Measurements from ENCODE around the gene ZNF84. TPM values are rescaled to one million over a fixed set of nuclear protein-coding genes. Genes with fewer than 3 reads are reported as not detected.

The ZNF84 gene
- total and polyA plus RNA-seq, 8 donors: 17.3 to 85.7 (median 73.7) TPM

DNA sequence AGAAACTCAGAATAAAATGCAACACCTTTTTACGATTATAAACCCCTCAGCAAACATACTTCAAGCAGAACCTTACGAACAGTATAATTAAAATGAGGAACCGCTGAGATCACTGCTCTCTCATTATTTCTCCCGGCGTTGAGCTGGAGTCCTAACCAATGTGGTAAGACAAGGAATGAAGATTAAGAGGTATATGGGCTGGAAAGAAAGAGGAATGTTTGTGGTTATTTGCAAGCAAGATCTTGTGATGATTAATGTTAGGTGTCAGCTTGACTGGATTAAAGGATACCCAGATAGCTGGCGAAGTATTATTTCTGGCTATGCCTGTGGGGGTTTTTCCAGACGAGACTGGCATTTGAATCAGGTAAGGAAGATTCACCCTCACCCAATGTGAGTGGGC, 10.3 kb upstream of the ZNF84 start:
- ATAC-seq: no peak
- Histone ChIP-seq H3K4me3 (no peak overlapping the region), H3K27ac (no peak overlapping the region), H3K27me3 (no peaks in the 10 kb centered on the region), H3K9me3 (peaks cover 0 to 96% of the 10 kb centered on the region in 2 donors), H3K36me3 (no peaks in the 10 kb centered on the region), H3K4me1 (no peaks in the 10 kb centered on the region)
- intact Hi-C loops (cut with DNase I): no loop called here
- no peak for DNase-seq
- TF ChIP-seq, protein P1, sequence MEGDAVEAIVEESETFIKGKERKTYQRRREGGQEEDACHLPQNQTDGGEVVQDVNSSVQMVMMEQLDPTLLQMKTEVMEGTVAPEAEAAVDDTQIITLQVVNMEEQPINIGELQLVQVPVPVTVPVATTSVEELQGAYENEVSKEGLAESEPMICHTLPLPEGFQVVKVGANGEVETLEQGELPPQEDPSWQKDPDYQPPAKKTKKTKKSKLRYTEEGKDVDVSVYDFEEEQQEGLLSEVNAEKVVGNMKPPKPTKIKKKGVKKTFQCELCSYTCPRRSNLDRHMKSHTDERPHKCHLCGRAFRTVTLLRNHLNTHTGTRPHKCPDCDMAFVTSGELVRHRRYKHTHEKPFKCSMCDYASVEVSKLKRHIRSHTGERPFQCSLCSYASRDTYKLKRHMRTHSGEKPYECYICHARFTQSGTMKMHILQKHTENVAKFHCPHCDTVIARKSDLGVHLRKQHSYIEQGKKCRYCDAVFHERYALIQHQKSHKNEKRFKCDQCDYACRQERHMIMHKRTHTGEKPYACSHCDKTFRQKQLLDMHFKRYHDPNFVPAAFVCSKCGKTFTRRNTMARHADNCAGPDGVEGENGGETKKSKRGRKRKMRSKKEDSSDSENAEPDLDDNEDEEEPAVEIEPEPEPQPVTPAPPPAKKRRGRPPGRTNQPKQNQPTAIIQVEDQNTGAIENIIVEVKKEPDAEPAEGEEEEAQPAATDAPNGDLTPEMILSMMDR (IDR thresholded peaks at IDR 0.05): no peak

DNA sequence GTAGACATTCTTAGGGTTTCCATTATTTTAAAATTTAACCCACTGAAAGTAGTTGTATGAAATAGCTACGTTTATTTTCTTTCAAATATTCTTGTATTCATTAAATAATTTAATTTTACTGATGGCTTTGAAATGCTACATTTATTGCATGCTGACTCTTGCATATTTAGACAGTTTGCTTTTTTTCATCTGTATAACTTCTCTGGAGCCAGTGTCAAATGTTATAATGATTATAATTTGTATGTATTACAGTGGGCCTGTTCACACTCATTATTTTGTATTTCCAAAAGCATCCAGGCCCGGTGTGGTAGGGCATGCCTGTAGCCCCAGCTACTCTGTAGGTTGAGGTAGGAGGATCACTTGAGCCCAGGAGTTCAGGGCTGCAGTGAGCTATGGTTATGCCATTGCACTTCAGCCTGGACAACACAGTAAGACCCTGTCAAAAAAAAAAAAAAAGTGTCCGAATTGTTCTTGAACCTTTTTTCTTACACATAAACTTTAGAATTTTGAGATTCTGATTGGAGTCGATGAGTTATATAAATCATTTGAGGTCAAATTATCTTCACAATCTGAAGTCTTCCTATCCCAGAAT, 905 bp downstream of the ZNF84 start:
- Histone ChIP-seq H3K36me3 (peaks cover 0 to 43% of the 10 kb centered on the region in 2 donors), H3K27ac (peak overlapping the region; percentile 92), H3K9me3 (peaks cover 0 to 81% of the 10 kb centered on the region in 2 donors), H3K4me1 (peaks cover 4 to 9% of the 10 kb centered on the region in 2 donors), H3K27me3 (no peaks in the 10 kb centered on the region), H3K4me3 (peak overlapping the region; percentile 67 to 68)
- no peak for DNase-seq
- ATAC-seq: no peak
- intact Hi-C loops (cut with DNase I): no loop called here
- TF ChIP-seq, protein P1 (IDR thresholded peaks at IDR 0.05): no peak

DNA sequence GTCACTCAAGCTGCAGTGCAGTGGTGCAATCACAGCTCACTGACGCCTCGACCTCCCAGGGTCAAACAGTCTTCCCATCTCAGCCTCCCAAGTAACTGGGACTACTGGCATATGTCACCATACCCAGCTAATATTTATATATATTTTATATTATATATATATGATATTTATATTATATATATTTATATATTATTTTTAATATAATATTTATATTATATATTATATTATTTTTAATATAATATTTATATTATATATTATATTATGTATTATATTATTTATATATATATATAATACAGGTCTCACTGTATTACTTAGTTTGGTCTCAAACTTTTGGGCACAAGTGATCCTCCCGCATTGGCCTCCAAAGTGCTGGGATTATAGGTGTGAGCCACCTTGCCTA, 9.4 kb downstream of the ZNF84 start:
- TF ChIP-seq, protein P1 (IDR thresholded peaks at IDR 0.05): no peak
- peaks cover 28 to 100% of the 10 kb centered on the region in 2 donors for H3K9me3 ChIP-seq
- ATAC-seq: no peak

DNA sequence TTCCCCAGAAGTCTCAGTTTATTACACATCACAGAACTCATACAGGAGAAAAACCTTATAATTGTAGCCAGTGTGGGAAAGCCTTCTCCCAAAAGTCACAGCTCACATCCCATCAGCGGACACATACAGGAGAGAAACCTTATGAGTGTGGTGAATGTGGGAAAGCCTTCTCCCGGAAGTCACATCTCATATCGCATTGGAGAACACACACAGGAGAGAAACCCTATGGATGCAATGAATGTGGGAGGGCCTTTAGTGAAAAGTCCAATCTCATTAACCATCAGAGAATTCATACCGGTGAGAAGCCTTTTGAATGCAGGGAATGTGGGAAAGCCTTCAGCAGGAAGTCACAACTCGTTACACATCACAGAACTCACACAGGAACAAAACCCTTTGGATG, 20.1 kb downstream of the ZNF84 start:
- TF ChIP-seq, protein P1 (IDR thresholded peaks at IDR 0.05): no peak
- H3K9me3 ChIP-seq: peaks cover 59 to 100% of the 10 kb centered on the region in 2 donors
- no peak overlapping the region for H3K27ac ChIP-seq
- no peaks in the 10 kb centered on the region for H3K27me3 ChIP-seq
- H3K4me3 ChIP-seq: no peak overlapping the region
- H3K4me1 ChIP-seq: no peaks in the 10 kb centered on the region
- DNase-seq (no peak), ATAC-seq (no peak)
- intact Hi-C loops (cut with DNase I): no loop called here
- peaks cover 4 to 69% of the 10 kb centered on the region in 2 donors for H3K36me3 ChIP-seq

More for the DNA sequence above, 9.4 kb downstream of the ZNF84 start:
- Histone ChIP-seq H3K36me3 (peaks cover 5 to 100% of the 10 kb centered on the region in 2 donors), H3K27ac (no peak overlapping the region), H3K27me3 (no peaks in the 10 kb centered on the region), H3K4me3 (no peak overlapping the region), H3K4me1 (no peaks in the 10 kb centered on the region)
- intact Hi-C loops (cut with DNase I): no loop called here
- no peak for DNase-seq

DNA sequence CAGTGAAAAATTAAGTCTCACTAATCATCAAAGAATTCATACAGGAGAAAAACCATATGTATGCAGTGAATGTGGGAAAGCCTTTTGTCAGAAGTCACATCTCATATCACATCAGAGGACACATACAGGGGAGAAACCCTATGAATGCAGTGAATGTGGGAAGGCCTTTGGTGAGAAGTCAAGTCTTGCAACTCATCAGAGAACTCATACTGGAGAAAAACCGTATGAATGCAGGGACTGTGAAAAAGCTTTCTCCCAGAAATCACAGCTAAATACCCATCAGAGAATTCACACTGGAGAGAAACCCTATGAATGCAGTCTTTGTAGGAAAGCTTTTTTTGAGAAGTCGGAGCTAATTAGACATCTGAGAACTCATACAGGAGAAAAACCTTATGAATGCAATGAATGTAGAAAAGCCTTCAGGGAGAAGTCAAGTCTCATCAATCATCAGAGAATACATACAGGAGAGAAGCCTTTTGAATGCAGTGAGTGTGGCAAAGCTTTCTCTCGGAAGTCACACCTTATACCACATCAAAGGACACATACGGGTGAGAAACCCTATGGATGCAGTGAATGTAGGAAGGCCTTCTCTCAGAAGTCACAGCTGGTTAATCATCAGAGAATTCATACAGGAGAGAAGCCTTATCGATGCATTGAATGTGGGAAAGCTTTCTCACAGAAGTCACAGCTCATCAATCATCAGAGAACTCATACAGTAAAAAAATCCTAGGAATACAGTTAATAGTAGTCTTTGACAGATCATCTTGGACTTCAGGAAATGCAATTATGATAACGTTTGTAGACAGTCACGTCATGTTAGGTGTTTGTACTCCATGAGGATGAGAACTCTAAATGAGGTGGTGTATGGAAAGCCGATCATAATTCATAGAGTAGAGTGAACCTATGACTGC, 21.1 kb downstream of the ZNF84 start:
- H3K36me3 ChIP-seq: peaks cover 4 to 69% of the 10 kb centered on the region in 2 donors
- no peak overlapping the region for H3K27ac ChIP-seq
- no peak for DNase-seq
- H3K9me3 ChIP-seq: peaks cover 65 to 100% of the 10 kb centered on the region in 2 donors
- intact Hi-C loops (cut with DNase I): no loop called here
- no peaks in the 10 kb centered on the region for H3K27me3 ChIP-seq
- H3K4me3 ChIP-seq: no peak overlapping the region
- ATAC-seq: no peak
- TF ChIP-seq, protein P1 (IDR thresholded peaks at IDR 0.05): no peak
- H3K4me1 ChIP-seq: no peaks in the 10 kb centered on the region
